Hepatocyte (in vitro differentiated cells): ENCODE results near the gene SLMAP. TPM values are rescaled to one million over a fixed set of nuclear protein-coding genes. Genes with fewer than 3 reads are reported as not detected.
A peak's percentile ranks its signal among the peaks of the same experiment; 100 is the strongest.

Experiments used
- DNase-seq: peaks from one replicate; pipeline ENCODE4 v3.0.0-alpha.2; 2016; ENCODE audit warnings: low spot score
- H2AFZ ChIP-seq: fragments of 200-600 bp; sonication (generic); 2 replicates; pipeline ENCODE4 v1.6.0; 2016; ENCODE audit warnings: antibody characterized with exemption, mild to moderate bottlenecking
- H3K27ac ChIP-seq: fragments of 200-600 bp; sonication (generic); 2 replicates; pipeline ENCODE4 v1.5.1; 2016; ENCODE audit warnings: mild to moderate bottlenecking
- H3K27me3 ChIP-seq: fragments of 200-600 bp; sonication (generic); 2 replicates; pipeline ENCODE4 v1.6.1; 2016
- H3K36me3 ChIP-seq: fragments of 200-600 bp; sonication (generic); replicated peaks from 2 replicates; pipeline ENCODE4 v1.5.1; 2016; ENCODE audit warnings: low read depth; ENCODE audit not compliant: insufficient read depth
- H3K4me1 ChIP-seq: fragments of 200-600 bp; sonication (generic); 2 replicates; pipeline ENCODE4 v1.5.1; 2016; ENCODE audit warnings: mild to moderate bottlenecking, moderate library complexity; ENCODE audit not compliant: insufficient read depth
- H3K4me2 ChIP-seq: fragments of 200-600 bp; sonication (generic); 2 replicates; pipeline ENCODE4 v1.6.0; 2016
- H3K4me3 ChIP-seq: fragments of 200-600 bp; sonication (generic); 2 replicates; pipeline ENCODE4 v1.5.1; 2016; ENCODE audit warnings: mild to moderate bottlenecking
- H3K79me2 ChIP-seq: fragments of 200-600 bp; sonication (generic); 2 replicates; pipeline ENCODE4 v1.6.0; 2017; ENCODE audit warnings: mild to moderate bottlenecking
- H3K9me2 ChIP-seq: fragments of 200-600 bp; sonication (generic); replicated peaks from 2 replicates; pipeline ENCODE4 v1.6.0; 2017; ENCODE audit warnings: mild to moderate bottlenecking; ENCODE audit not compliant: insufficient read depth
- H3K9me3 ChIP-seq: fragments of 200-600 bp; sonication (generic); 2 replicates; pipeline ENCODE4 v1.5.1; 2016; ENCODE audit warnings: low read depth, mild to moderate bottlenecking
- H4K20me1 ChIP-seq: fragments of 200-600 bp; sonication (generic); 2 replicates; pipeline ENCODE4 v1.6.0; 2016; ENCODE audit warnings: mild to moderate bottlenecking; ENCODE audit not compliant: insufficient read depth, poor library complexity, severe bottlenecking
- CTCF ChIP-seq: fragments of 200-600 bp; sonication (generic); IDR thresholded peaks from 2 replicates; pipeline ENCODE4 v1.5.1; 2016; ENCODE audit warnings: antibody characterized with exemption, mild to moderate bottlenecking; ENCODE audit not compliant: poor library complexity
- EZH2 ChIP-seq: fragments of 200-600 bp; sonication (generic); IDR thresholded peaks from 2 replicates; pipeline ENCODE4 v1.6.1; 2016; ENCODE audit warnings: antibody characterized with exemption, mild to moderate bottlenecking, borderline replicate concordance
- EZH2phosphoT487 ChIP-seq: fragments of 200-600 bp; sonication (generic); IDR thresholded peaks from one replicate; pipeline ENCODE4 v1.6.1; 2018; ENCODE audit warnings: antibody characterized with exemption, mild to moderate bottlenecking, low read depth, moderate library complexity; ENCODE audit not compliant: unreplicated experiment, severe bottlenecking
- WGBS: methylation state at CpG from one replicate; pipeline ENCODE4 v1.1.6; 2016; ENCODE audit warnings: low lambda C conversion rate; ENCODE audit errors: missing lambda C conversion rate; 5-methylcytosine and 5-hydroxymethylcytosine counted together
- polyA plus RNA-seq: library from polyadenylated mRNA; unstranded; fragments of >200 nt; fragmentation: Nextera tagmentation; extraction: Ambion mirVana; gene quantifications from 2 replicates; pipeline ENCODE4 v1.2.1, GENCODE V29; 2016
- total RNA-seq: library from RNA; depleted of rRNA; stranded (reverse); fragments of >200 nt; gene quantifications from 2 replicates; pipeline ENCODE4 v1.2.3, GENCODE V29; 2014

SLMAP gene
- total and polyA plus RNA-seq, 2 experiments from 2014 or later: 22.8 to 46.0 TPM

GRCh38 chr3:57968501-57968900 lies 212.4 kb downstream of the SLMAP start:
- DNase-seq: no peak
- no peak overlapping the region for H3K27ac ChIP-seq
- no peaks in the 10 kb centered on the region for H4K20me1 ChIP-seq
- no peaks in the 10 kb centered on the region for H3K27me3 ChIP-seq
- TF ChIP-seq EZH2phosphoT487 (no peak), EZH2 (no peak), CTCF (no peak)
- no peaks in the 10 kb centered on the region for H3K36me3 ChIP-seq
- H3K9me2 ChIP-seq: no peaks in the 10 kb centered on the region
- peaks cover 20% of the 10 kb centered on the region for H3K4me1 ChIP-seq
- no peak overlapping the region for H3K4me3 ChIP-seq
- H3K79me2 ChIP-seq: no peaks in the 10 kb centered on the region
- WGBS: 86% methylated on average over 5 of the region's 5 CpGs
- no peak overlapping the region for H3K4me2 ChIP-seq
- no peaks in the 10 kb centered on the region for H3K9me3 ChIP-seq
- no peak overlapping the region for H2AFZ ChIP-seq

- Histone ChIP-seq H3K36me3 (no peaks in the 10 kb centered on the region), H3K27ac (peak overlapping the region; percentile 80), H3K9me3 (no peaks in the 10 kb centered on the region), H3K4me3 (no peak overlapping the region), H3K9me2 (no peaks in the 10 kb centered on the region), H2AFZ (no peak overlapping the region), H3K4me1 (peaks cover 24% of the 10 kb centered on the region), H4K20me1 (no peaks in the 10 kb centered on the region), H3K4me2 (peak overlapping the region; percentile 34), H3K79me2 (no peaks in the 10 kb centered on the region), H3K27me3 (no peaks in the 10 kb centered on the region)
- peak; percentile 73 for DNase-seq
- 74% methylated on average over 4 of the region's 4 CpGs for WGBS
- TF ChIP-seq CTCF (no peak), EZH2phosphoT487 (no peak), EZH2 (no peak)
These were observed 215.9 kb downstream of the SLMAP start for GRCh38 chr3:57971975-57972374.

- peak overlapping the region; percentile 80 for H3K27ac ChIP-seq
- H2AFZ ChIP-seq: no peak overlapping the region
- WGBS: 70% methylated on average over 9 of the region's 9 CpGs
- H3K36me3 ChIP-seq: no peaks in the 10 kb centered on the region
- H3K27me3 ChIP-seq: no peaks in the 10 kb centered on the region
- TF ChIP-seq EZH2phosphoT487 (no peak), CTCF (no peak), EZH2 (no peak)
- DNase-seq: no peak
- no peak overlapping the region for H3K4me3 ChIP-seq
- no peaks in the 10 kb centered on the region for H3K79me2 ChIP-seq
- no peaks in the 10 kb centered on the region for H3K9me2 ChIP-seq
- peaks cover 24% of the 10 kb centered on the region for H3K4me1 ChIP-seq
- peak overlapping the region; percentile 34 for H3K4me2 ChIP-seq
- H3K9me3 ChIP-seq: no peaks in the 10 kb centered on the region
- no peaks in the 10 kb centered on the region for H4K20me1 ChIP-seq
These were observed 216.5 kb downstream of the SLMAP start for GRCh38 chr3:57972531-57973111.
